Measurements from ENCODE around the gene SIK3.
"Not testable (repeated sequence)": the region's sequence is repeated elsewhere in the genome, so short reads cannot be mapped to it uniquely, and the experiment has no call there.

Gene SIK3

DNA sequence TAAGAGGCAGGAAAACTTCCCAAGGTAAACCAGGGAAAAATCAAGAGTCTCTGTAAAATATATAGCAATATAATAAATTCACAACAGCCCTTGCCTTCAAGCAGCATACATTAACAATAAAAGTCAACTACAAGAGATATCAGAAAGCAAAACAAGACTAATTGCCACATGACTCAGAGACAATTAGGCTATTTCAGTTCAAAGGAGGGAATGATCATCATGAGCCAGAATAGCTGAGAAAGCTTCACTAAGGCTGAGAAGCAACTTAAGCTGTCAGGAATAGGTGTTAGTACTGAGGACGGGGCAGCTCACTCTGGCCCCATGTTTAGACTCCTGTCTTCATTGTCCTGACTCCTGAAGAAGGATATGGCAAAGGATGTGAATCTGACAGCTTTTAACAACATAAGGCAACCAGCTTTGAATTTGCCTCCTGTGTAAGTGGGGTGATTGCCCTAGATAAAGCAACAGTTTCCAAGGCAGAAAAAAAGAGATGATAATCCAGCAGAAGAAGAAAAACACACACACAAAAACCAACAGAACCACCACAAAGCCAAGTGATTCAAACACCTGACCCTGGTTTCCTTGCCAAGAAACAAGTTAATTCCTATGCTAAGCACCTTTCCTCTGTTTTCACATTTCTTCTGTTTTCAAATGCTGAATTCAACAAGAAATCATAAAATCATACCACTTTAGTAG, 60.8 kb downstream of the SIK3 start:
- ChIA-PET POLR2A (no interaction called here), CTCF (interaction anchor here (0.5 kb wide), 1 partner anchor 21 kb away, joined by 3 read pairs; no protein-coding TSS in a partner anchor)
- TF ChIP-seq, protein P1, sequence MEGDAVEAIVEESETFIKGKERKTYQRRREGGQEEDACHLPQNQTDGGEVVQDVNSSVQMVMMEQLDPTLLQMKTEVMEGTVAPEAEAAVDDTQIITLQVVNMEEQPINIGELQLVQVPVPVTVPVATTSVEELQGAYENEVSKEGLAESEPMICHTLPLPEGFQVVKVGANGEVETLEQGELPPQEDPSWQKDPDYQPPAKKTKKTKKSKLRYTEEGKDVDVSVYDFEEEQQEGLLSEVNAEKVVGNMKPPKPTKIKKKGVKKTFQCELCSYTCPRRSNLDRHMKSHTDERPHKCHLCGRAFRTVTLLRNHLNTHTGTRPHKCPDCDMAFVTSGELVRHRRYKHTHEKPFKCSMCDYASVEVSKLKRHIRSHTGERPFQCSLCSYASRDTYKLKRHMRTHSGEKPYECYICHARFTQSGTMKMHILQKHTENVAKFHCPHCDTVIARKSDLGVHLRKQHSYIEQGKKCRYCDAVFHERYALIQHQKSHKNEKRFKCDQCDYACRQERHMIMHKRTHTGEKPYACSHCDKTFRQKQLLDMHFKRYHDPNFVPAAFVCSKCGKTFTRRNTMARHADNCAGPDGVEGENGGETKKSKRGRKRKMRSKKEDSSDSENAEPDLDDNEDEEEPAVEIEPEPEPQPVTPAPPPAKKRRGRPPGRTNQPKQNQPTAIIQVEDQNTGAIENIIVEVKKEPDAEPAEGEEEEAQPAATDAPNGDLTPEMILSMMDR (IDR thresholded peaks at IDR 0.05; ENCODE audit: insufficient read depth, low read length, missing control alignments) = no peak
- H3K4me3 ChIP-seq (ENCODE audit: low read depth, low read length) = no peak overlapping the region
- no peak for DNase-seq (ENCODE audit: low read depth, low spot score)

DNA sequence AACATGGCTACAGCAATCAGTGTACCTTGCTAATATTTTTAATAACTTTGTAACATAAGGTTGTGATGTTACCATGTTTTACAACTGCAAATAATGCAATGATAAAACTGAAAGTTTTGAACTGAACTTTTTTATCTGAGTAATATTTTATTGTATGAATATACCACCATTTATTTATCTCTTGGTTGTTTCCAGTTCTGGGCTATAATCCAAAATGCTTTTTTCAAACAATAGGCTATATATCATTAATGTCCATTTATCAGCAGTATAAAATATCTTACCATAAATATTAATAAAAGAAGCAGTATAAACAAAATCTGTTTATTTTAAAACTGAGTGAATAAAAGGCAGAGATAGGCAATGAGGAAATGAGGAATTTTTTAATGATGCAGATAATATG, 63.3 kb downstream of the SIK3 start:
- TF ChIP-seq, protein P1 (IDR thresholded peaks at IDR 0.05; ENCODE audit: insufficient read depth, low read length, missing control alignments) = no peak
- POLR2A ChIA-PET = no interaction called here
- no peak overlapping the region for H3K4me3 ChIP-seq (ENCODE audit: low read depth, low read length)
- no peak for DNase-seq (ENCODE audit: low read depth, low spot score)
- CTCF ChIA-PET = no interaction called here

DNA sequence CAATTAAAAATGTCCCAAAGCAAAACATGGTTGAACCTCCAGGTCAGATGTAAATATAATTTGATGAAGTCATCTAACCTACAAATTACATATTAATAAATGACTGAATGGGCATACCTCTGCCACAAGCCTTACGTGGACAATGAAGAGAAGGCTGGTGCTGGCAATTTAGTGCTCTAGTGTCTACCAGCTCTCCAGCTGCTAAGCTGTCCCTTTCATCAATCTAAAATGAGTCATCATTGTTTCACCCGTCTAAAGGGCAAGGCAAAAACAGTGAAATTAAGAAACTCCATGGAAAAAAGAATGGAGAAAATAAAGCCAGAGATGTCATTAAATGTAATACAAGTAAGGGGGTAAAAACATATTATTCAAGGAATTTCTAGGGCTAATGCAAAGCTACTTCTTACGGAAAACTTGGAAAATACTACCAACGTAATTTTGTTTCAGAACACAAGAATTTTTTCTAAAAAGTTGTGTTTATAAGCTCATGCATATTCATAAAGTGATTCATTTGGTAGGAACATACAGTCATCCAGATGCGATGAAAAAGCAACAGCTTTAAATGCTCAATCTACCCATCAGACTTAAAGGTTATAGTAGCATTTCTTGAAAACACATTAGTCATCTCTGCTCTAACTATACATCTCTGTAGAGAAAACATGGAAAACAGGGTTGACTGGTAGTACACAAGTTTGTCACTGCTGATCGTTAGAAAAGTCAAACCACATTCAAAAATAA, 71.5 kb downstream of the SIK3 start:
- DNase-seq (ENCODE audit: low read depth, low spot score) = peak; percentile 31
- ChIA-PET CTCF (interaction anchor here (1.0 to 1.3 kb wide), 2 partner anchors 9 to 147 kb away, joined by 4 read pairs; no protein-coding TSS in a partner anchor), POLR2A (no interaction called here)
- TF ChIP-seq, protein P1 (IDR thresholded peaks at IDR 0.05; ENCODE audit: insufficient read depth, low read length, missing control alignments) = no peak
- H3K4me3 ChIP-seq (ENCODE audit: low read depth, low read length) = no peak overlapping the region

GRCh38 chr11:117023707-117024106, 74.5 kb downstream of the SIK3 start:
- POLR2A ChIA-PET = interaction anchor here (0.7 kb wide), 1 partner anchor 15 kb away, joined by 4 read pairs; no protein-coding TSS in a partner anchor
- H3K4me3 ChIP-seq (ENCODE audit: low read depth, low read length); CTCF ChIA-PET; DNase-seq (ENCODE audit: low read depth, low spot score): not testable (repeated sequence)

DNA sequence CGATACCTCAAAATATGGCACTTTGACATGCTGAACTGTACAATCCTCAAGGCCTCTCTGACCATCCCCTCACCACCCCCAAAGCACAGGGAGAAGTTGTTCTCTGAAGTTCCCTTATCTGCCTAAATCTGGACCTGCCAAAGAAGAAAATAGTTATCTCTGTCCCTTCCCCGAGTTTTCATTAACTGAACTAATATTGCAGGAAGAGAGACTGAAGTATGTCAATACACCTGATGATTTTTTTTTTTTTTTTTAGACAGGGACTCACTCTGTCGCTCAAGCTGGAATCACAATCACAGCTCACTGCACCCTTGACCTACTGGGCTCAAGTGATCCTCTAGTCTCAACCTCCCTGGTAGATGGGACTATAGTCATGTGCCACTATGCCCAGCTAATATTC, 75.0 kb downstream of the SIK3 start:
- POLR2A ChIA-PET = no interaction called here
- TF ChIP-seq, protein P1 (IDR thresholded peaks at IDR 0.05; ENCODE audit: insufficient read depth, low read length, missing control alignments) = no peak
- H3K4me3 ChIP-seq (ENCODE audit: low read depth, low read length) = no peak overlapping the region
- CTCF ChIA-PET = no interaction called here
- no peak for DNase-seq (ENCODE audit: low read depth, low spot score)

DNA sequence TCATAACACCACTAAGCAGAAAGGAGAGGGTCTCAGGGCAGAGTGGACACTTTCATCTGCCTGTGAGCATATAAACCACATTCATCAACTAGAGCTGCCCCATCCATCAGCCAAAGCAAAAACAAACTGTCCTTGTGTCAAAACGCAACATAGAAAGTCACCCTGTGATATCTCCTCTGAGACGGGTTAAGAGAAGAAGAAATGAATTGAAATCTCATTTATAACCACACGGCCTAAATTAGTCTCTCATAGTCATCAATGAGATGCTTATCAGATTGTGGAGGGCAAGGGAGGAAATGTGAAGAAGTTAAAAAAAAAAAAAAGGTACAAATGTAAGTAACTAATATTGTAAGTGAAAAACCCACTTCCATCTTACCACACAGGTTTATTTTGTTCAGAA, 75.7 kb downstream of the SIK3 start:
- no peak overlapping the region for H3K4me3 ChIP-seq (ENCODE audit: low read depth, low read length)
- ChIA-PET POLR2A (no interaction called here), CTCF (no interaction called here)
- DNase-seq (ENCODE audit: low read depth, low spot score) = no peak
- TF ChIP-seq, protein P1 (IDR thresholded peaks at IDR 0.05; ENCODE audit: insufficient read depth, low read length, missing control alignments) = no peak

Data from AG04449 (cell line).